HL-60/S4 treated with retinoic acid at 250 ng/mL for 4 days and 3 days (cell line): ENCODE data around the gene UGT3A1.

ENCODE experiments used
- in situ Hi-C: fragments of 300-500 bp; cut with MboI; formaldehyde crosslinking; loops from 2 replicates; pipeline ENCODE4 v1.7.0; 2022; ENCODE audit warnings: low sequenced_read_pairs

Gene UGT3A1

DNA sequence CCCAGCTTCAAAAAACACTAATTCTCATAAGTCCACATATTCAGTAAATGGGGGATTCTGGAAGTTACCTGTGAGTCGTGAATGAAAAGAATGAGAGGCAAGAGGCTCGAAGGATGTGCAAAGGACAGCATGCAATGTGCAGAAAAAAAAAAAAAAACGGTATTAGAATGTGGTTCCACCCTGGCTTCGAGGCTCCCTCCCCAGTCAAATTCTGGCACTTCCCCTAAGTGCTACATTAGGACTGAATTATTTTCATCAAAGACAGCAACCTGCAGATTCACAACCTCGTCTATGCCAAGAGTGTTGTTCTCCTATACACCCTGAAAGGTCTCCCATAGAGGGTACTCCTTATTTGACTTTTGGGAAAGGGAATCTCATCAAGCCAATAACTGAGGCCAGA lies 69.3 kb downstream of the UGT3A1 start:
- in situ Hi-C loops = loop anchor here (10.0 kb wide), 3 partner anchors 147 to 827 kb away; no protein-coding TSS in a partner anchor

GRCh38 chr5:35920890-35921289 lies 70.3 kb downstream of the UGT3A1 start:
- in situ Hi-C loops = loop anchor here (10.0 kb wide), 3 partner anchors 146 to 826 kb away; no protein-coding TSS in a partner anchor

DNA sequence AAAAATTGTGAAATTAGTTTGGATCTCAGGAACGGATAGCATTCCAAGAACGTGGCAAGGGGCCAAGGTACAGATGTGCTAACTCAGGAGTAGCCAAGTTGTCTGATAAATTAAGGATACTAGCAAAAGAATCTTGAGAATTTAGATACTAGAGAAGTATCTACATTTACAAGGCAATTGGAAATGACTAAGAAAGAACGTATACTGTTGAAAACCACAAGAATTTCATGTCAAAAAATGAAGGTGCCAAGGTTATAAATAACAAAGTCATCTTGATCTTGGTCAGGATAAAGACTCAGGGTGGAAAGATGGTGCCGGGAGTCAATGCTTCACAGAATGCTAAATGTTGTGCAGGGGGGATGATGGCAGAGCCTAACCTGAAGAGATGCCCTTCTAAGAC lies 72.0 kb downstream of the UGT3A1 start:
- in situ Hi-C loops = no loop called here

DNA sequence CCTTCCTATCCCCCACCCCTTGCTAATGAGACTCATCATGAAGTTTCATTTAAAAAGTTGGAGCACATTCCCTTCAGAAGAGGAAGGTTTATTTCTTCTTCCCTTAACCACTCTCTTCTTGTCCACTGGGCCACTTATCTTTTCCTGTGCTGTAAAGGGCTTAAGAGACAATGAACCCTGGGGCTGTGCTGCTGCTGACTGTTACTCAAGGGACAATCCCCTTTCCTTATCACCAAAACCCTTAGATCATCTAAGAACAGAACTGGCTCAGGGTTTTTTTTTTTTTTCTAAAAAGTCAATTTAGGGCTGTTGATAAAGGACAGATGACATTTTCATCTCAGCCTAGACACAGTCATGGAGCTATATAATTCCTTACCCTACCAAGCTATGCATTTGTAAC lies 82.4 kb downstream of the UGT3A1 start:
- in situ Hi-C loops = no loop called here

DNA sequence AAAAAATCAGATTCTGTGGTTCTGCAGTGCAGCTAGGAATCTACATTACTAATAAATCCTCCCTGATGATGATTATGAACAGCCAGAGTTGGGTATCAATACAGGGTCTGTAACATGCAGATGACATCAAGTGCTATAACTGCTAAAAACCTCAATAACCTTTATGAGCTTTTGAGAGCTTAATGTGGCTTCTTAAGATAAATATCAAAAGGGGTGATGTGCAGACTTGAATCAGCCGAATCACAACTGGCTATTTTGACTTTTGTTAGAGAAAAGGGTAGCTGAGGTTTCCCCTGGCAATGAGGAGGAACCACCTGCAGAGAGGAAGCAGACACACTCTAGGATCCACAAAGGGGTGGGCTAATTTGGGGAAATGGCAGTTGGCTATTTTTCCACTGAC lies 83.0 kb downstream of the UGT3A1 start:
- in situ Hi-C loops = no loop called here

GRCh38 chr5:35904443-35905132 lies 86.6 kb downstream of the UGT3A1 start:
- in situ Hi-C loops = no loop called here

DNA sequence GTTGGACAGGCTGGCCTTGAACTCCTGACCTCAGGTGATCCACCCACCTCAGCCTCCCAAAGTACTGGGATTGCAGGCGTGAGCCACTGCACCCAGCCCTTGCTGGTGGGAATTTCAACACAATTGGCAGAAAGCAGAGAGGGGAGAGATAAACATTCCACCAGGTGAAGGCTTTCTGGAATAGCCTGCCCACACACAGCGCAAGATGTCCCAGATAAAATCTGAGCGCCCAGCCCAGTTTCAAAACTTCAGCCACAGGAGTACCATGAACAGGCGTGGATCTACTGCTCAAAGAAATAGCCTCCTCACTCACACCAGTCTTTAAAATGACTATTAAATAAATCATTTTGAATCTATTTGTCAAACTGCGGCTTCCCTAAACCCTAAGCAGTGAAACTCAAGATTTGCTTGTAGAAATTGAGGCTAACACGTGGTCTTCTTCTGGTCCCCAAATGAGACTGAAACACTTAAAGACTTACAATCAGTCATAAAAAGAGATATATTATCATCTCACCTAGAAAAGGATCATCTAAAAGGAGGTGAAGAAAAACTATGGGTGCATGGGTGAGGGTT lies 87.5 kb downstream of the UGT3A1 start:
- in situ Hi-C loops = no loop called here

DNA sequence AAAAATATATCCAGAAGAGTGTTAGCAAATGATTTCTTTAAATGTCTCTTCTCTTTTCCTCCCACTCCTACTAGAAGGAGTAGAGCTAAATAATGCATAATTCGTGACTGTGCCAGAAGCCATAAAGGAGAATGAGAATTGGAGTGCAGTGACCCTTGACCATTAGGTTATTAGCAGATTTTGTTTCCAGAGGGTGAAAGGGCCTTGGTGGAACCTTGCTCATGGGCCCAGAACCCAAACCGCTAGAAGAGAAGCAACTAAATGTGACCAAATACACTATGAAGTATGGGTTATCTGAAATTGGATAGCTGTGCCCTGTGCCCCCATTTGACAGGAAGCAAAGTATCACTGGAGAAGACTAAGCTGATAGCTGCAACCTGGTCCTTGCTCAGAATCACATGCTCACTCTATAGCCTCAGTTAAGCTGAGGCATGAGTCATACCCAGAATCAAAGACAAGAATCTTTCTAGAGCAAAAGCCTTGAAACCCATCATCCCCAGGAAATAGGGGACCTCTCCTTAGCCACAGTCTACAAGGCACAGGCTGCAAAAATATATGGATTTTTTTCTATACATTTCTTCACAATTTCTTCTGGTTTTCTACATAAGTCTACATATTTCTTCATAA lies 89.0 kb downstream of the UGT3A1 start:
- in situ Hi-C loops = no loop called here
